Transverse colon (tissue), 4 donors: ENCODE results near the gene ZNF682. TPM values are rescaled to one million over a fixed set of nuclear protein-coding genes. Genes with fewer than 3 reads are reported as not detected.
"Not testable (repeated sequence)": the region's sequence is repeated elsewhere in the genome, so short reads cannot be mapped to it uniquely, and the experiment has no call there.

Source experiments
- DNase-seq: peaks from one replicate; pipeline ENCODE4 v3.0.0-alpha.2; 2019
- H3K27ac ChIP-seq, 4 donors: fragments of 200-600 bp; sonication (generic); 2 replicates each; pipeline ENCODE4 v1.5.1; 2016 to 2018; ENCODE audit warnings: inconsistent platforms in 4 of 4
- H3K27me3 ChIP-seq: fragments of 200-600 bp; sonication (generic); 2 replicates; pipeline ENCODE4 v1.5.1; 2017; ENCODE audit warnings: inconsistent platforms
- H3K36me3 ChIP-seq, 4 donors: fragments of 200-600 bp; sonication (generic); 2 replicates each; pipeline ENCODE4 v1.5.1; 2017 to 2019; ENCODE audit warnings: inconsistent platforms in 4 of 4
- H3K4me1 ChIP-seq, 4 donors: fragments of 200-600 bp; sonication (generic); 2 replicates each; pipeline ENCODE4 v1.5.1; 2017 to 2020; ENCODE audit warnings: inconsistent platforms in 4 of 4
- H3K4me3 ChIP-seq, 4 donors: fragments of 200-600 bp; sonication (generic); 1 replicate in 1 of 4; 2 replicates in 3 of 4; pipeline versions ENCODE4 v1.5.1 to v1.6.1; 2017 to 2019; ENCODE audit warnings: inconsistent platforms in 4 of 4
- H3K9me3 ChIP-seq, 2 donors: fragments of 200-600 bp; sonication (generic); 2 replicates each; pipeline ENCODE4 v1.5.1; 2017 to 2019; ENCODE audit warnings: inconsistent platforms in 2 of 2
- EP300 ChIP-seq: sonication (generic); formaldehyde crosslinking; IDR thresholded peaks from one replicate; pipeline ENCODE4 v1.6.1; 2017; ENCODE audit warnings: antibody characterized with exemption, low read depth
- POLR2A ChIP-seq: fragments of 450-650 bp; IDR thresholded peaks from one replicate; pipeline ENCODE4 v1.6.1; 2016; ENCODE audit warnings: antibody characterized with exemption, mild to moderate bottlenecking, moderate library complexity
- POLR2AphosphoS5 ChIP-seq, 3 donors: sonication (generic); formaldehyde crosslinking; IDR thresholded peaks; one replicate each; pipeline ENCODE4 v1.6.1; 2016; ENCODE audit warnings: antibody characterized with exemption in 3 of 3
- WGBS, 2 donors: methylation state at CpG; one replicate each; pipeline ENCODE4 v1.1.5; 2018; ENCODE audit warnings: low coverage in 1 of 2; 5-methylcytosine and 5-hydroxymethylcytosine counted together
- in situ Hi-C, 4 donors: fragments of 200-750 bp; cut with MboI; loops; one replicate each; pipeline versions ENCODE4 v1.15.0 to v1.15.1; 2017; ENCODE audit warnings: low sequenced_read_pairs in 3 of 4, low pct_ligation_motif_present in 1 of 4, low pct_unique_long_range_greater_than_20kb in 1 of 4
- intact Hi-C: fragments of 100-400 bp; cut with DNase I; formaldehyde crosslinking; loops from one replicate; pipeline ENCODE4 v1.15.1; 2023; ENCODE audit warnings: low total_unique reads
- total RNA-seq, 4 donors: library from RNA; depleted of rRNA; stranded (reverse); fragments of >200 nt; gene quantifications; one replicate each; pipeline ENCODE4 v1.1.0, GENCODE V29; 2016
- TF ChIP-seq, protein P1 (sequence below), 5 experiments: fragments of 200-600 bp in 3 of 5; fragments of 450-650 bp in 2 of 5; sonication (generic) in 3 of 5; IDR thresholded peaks; 1 replicate in 2 of 5; 2 replicates in 3 of 5; pipeline ENCODE4 v1.5.1; 2016 to 2017; ENCODE audit warnings: antibody characterized with exemption in 5 of 5, inconsistent platforms in 3 of 5, mild to moderate bottlenecking in 2 of 5, moderate library complexity in 1 of 5

The ZNF682 gene
- total RNA-seq, 4 donors from 2014 or later: 4.8 to 6.0 (median 5.5) TPM; not detected in 1

DNA sequence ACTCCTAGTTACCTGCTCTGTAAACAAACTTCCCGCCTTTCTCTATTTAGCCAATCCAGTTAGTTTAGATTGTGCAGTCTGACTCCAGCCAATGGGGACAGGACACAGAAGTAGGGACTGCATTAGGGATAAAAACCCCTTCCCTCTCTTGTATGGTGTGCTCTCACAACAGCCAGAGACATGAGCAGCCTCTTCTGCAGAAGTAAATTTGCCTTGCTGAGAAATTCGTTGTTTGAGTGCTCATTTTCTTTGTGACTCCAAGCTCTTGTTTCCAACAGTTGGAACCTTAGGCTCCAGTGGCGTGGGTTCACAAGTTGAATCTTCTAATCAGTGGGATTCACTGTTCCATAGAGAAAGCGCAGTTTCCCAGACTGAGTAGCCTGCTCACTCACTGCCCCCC, 72.4 kb downstream of the ZNF682 start:
- Histone ChIP-seq H3K27me3 (no peaks in the 10 kb centered on the region), H3K9me3 (peaks cover 24 to 33% of the 10 kb centered on the region in 2 donors), H3K4me1 (no peaks in the 10 kb centered on the region), H3K27ac (no peak overlapping the region), H3K36me3 (no peaks in the 10 kb centered on the region), H3K4me3 (no peak overlapping the region)
- TF ChIP-seq, protein P1, sequence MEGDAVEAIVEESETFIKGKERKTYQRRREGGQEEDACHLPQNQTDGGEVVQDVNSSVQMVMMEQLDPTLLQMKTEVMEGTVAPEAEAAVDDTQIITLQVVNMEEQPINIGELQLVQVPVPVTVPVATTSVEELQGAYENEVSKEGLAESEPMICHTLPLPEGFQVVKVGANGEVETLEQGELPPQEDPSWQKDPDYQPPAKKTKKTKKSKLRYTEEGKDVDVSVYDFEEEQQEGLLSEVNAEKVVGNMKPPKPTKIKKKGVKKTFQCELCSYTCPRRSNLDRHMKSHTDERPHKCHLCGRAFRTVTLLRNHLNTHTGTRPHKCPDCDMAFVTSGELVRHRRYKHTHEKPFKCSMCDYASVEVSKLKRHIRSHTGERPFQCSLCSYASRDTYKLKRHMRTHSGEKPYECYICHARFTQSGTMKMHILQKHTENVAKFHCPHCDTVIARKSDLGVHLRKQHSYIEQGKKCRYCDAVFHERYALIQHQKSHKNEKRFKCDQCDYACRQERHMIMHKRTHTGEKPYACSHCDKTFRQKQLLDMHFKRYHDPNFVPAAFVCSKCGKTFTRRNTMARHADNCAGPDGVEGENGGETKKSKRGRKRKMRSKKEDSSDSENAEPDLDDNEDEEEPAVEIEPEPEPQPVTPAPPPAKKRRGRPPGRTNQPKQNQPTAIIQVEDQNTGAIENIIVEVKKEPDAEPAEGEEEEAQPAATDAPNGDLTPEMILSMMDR (IDR thresholded peaks at IDR 0.05): no peak
- no peak for TF ChIP-seq POLR2AphosphoS5 (IDR thresholded peaks at IDR 0.05)
- no peak for TF ChIP-seq POLR2A
- no peak for TF ChIP-seq EP300
- DNase-seq: no peak
- WGBS, 2 donors: 93 to 95% methylated on average over 4 of the region's 4 CpGs
- in situ Hi-C loops (loop anchor here (10.0 to 25.0 kb wide), 2 partner anchors 430 to 442 kb away; partner anchors contain the start of genes YJEFN3 (in 4 of the 4) and CILP2 (in 3 of the 4)), intact Hi-C loops (loop anchor here (2.0 kb wide), 1 partner anchor 52 kb away; no protein-coding TSS in a partner anchor)

DNA sequence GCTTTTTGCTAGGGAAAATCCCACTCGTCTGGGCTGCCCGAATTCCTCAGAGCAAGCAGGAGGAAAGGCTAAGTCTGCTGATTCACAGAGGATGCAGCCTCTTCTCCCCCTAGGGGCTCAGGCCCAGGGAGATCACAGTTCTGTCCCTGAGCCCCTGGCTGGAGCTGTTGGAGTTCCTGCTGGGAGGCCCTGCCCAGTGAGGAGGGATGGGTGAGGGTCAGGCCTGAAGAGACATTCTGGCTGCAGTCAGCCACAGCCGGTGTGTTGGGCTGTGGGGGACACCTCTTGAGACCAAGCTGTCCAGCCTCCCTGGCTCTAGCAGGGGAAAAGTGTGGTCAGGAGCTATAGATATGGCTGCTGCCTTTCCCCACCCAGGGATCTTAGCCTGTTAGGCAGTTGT, 73.2 kb downstream of the ZNF682 start:
- not testable (repeated sequence) for H3K4me3 ChIP-seq, H3K27ac ChIP-seq, DNase-seq, H3K36me3 ChIP-seq, H3K27me3 ChIP-seq, H3K4me1 ChIP-seq
- intact Hi-C loops: loop anchor here (2.0 kb wide), 1 partner anchor 51 kb away; no protein-coding TSS in a partner anchor
- peaks cover 24 to 33% of the 10 kb centered on the region in 2 donors for H3K9me3 ChIP-seq
- in situ Hi-C loops: loop anchor here (10.0 to 25.0 kb wide), 2 partner anchors 429 to 441 kb away; partner anchors contain the start of genes YJEFN3 (in 4 of the 4) and CILP2 (in 3 of the 4)
- WGBS, 2 donors: 92% methylated on average over 3 of the region's 3 CpGs; no CpG with 5 or more reads in 1 of the 2 donors

DNA sequence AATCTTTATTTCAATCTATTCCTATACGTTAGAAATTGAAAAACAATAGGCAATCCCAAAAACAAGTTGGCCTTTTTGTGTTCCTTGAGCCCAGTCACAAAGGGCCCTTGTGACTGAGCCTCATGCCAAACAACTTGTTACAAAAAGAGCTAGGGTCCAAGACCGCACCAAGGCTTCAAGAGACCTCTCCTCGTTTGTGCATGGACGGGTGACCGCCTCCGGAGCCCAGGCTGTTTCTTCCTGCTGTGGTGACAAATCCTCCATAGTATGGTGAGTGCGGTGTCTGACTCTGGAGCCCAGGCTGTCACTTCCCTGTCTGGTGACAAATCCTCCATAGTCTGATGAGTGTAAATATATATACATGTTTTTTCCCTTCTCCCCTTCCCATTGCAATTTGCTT, 74.9 kb downstream of the ZNF682 start:
- 74 to 89% methylated on average over 7 of the region's 7 CpGs for WGBS, 2 donors
- no peak for DNase-seq
- H3K27ac ChIP-seq: no peak overlapping the region
- intact Hi-C loops (no loop called here), in situ Hi-C loops (loop anchor here (10.0 to 25.0 kb wide), 2 partner anchors 427 to 440 kb away; partner anchors contain the start of genes YJEFN3 (in 4 of the 4) and CILP2 (in 3 of the 4))
- no peaks in the 10 kb centered on the region for H3K27me3 ChIP-seq
- no peaks in the 10 kb centered on the region for H3K36me3 ChIP-seq
- H3K4me3 ChIP-seq: no peak overlapping the region
- H3K4me1 ChIP-seq: no peaks in the 10 kb centered on the region
- TF ChIP-seq POLR2A (no peak), EP300 (no peak), POLR2AphosphoS5 (IDR thresholded peaks at IDR 0.05) (no peak)
- TF ChIP-seq, protein P1 (IDR thresholded peaks at IDR 0.05): no peak
- H3K9me3 ChIP-seq: peaks cover 24 to 33% of the 10 kb centered on the region in 2 donors

DNA sequence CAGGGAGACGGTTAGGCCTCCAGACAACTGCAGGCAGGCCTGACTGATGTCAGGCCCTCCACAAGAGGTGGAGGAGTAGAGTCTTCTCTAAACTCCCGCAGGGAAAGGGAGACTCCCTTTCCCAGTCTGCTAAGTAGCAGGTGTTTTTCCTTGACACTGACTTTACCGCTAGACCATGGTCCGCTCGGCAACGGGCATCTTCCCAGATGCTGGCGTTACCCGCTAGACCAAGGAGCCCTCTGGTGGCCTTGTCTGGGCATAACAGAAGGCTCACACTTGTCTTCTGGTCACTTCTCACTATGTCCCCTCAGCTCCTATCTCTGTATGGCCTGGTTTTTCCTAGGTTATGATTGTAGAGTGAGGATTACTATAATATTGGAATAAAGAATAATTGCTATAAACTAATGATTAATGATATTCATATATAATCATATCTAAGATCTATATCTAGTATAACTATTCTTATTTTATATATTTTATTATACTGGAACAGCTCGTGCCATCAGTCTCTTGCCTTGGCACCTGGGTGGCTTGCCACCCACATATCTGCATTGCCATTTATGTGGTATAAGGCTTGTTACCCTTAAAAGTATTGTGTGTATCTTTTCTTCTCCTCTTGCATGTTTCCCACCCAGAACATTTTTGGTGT, 80.0 kb downstream of the ZNF682 start:
- DNase-seq: peak; percentile 80
- not testable (repeated sequence) for H3K4me3 ChIP-seq, H3K4me1 ChIP-seq, H3K36me3 ChIP-seq, H3K27ac ChIP-seq, H3K27me3 ChIP-seq, H3K9me3 ChIP-seq
- in situ Hi-C loops: loop anchor here in 3 of 4 donors (25.0 kb wide), 1 partner anchor 422 kb away; the partner anchor contains the start of genes CILP2 (in 3 of the 3) and YJEFN3 (in 3 of the 3)
- WGBS, 2 donors: 13% methylated on average over 9 of the region's 9 CpGs; no CpG with 5 or more reads in 1 of the 2 donors
- intact Hi-C loops: loop anchor here (10.0 kb wide), 1 partner anchor 424 kb away; the partner anchor contains the start of gene CILP2
- TF ChIP-seq, protein P1 (IDR thresholded peaks at IDR 0.05): peak; percentile 72 to 76 (median 74)

DNA sequence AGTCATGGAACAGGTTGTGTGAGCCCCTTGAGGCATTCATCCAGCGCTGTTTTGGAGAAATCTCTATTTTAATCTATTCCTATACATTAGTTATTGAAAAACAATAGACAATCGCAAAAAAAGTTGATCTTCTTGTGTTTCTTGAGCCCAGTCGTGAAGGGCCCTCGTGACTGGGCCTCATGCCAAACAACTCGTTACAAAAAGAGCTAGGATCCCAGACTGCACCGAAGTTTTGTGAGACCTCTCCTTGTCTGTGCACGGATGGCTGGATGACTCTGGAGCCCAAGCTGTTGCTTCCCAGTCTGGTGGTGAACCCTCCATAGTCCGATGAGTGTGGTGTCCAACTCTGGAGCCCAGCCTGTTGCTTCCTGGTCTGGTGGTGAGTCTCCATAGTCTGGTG, 81.5 kb downstream of the ZNF682 start:
- in situ Hi-C loops (loop anchor here in 3 of 4 donors (25.0 kb wide), 1 partner anchor 420 kb away; the partner anchor contains the start of genes CILP2 (in 3 of the 3) and YJEFN3 (in 3 of the 3)), intact Hi-C loops (loop anchor here (10.0 kb wide), 1 partner anchor 423 kb away; the partner anchor contains the start of gene CILP2)
- not testable (repeated sequence) for H3K4me3 ChIP-seq, H3K36me3 ChIP-seq, H3K4me1 ChIP-seq, H3K27me3 ChIP-seq, DNase-seq, H3K9me3 ChIP-seq, H3K27ac ChIP-seq
- 63 to 81% methylated on average over 5 to 8 of the region's 8 CpGs for WGBS, 2 donors
